Measurements from ENCODE around the gene SPP1. TPM values are rescaled to one million over a fixed set of nuclear protein-coding genes. Genes with fewer than 3 reads are reported as not detected.

SPP1 gene
- total RNA-seq, 4 donors from 2014 or later, result 1.0 to 16.7 (median 8.9) TPM

DNA sequence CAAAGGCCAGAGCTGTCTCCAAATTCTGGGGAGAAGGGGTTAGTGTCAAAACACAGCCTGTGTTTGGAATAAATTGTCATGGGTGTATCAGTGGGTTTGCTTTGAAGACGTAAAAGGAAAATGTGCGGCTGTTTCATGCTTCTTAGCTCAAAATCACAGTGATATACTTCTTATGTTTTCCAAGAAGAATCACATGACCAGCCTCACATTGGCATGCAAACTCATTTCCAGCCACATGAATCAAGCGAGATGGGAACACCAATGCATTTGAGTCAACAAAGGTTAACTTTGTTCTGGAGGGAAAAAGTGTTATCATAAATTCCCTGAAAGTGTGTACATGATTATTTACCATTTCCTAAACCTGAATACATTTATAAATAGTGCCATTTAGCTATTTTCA, 19.0 kb upstream of the SPP1 start:
- intact Hi-C loops (cut with DNase I), result no loop called here

DNA sequence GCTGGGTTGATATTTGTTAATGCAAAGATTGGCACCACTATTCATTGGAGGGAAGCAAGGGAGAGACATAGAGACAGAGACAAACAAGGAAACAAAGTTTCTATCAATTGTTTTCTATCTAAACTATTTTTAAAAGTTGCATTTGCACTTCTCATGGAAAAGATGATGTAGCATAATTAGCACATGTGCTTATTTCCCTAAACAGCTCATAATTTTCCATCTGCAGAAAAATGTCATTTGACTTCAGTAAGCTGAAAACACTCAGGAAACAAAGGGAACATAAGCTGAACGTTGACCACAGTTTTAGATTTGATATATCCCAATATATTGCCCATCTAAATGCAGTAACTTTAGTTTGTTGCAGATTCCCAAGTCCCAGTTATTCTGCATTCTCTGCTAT, 18.5 kb upstream of the SPP1 start:
- Histone ChIP-seq H3K27ac (no peak overlapping the region), H3K9me3 (no peaks in the 10 kb centered on the region), H3K4me3 (replicated peaks in 1 of 3) (no peak overlapping the region), H3K27me3 (no peaks in the 10 kb centered on the region), H3K36me3 (no peaks in the 10 kb centered on the region), H3K4me1 (no peaks in the 10 kb centered on the region)
- TF ChIP-seq POLR2A (IDR thresholded peaks at IDR 0.05), result no peak
- TF ChIP-seq, protein P1, sequence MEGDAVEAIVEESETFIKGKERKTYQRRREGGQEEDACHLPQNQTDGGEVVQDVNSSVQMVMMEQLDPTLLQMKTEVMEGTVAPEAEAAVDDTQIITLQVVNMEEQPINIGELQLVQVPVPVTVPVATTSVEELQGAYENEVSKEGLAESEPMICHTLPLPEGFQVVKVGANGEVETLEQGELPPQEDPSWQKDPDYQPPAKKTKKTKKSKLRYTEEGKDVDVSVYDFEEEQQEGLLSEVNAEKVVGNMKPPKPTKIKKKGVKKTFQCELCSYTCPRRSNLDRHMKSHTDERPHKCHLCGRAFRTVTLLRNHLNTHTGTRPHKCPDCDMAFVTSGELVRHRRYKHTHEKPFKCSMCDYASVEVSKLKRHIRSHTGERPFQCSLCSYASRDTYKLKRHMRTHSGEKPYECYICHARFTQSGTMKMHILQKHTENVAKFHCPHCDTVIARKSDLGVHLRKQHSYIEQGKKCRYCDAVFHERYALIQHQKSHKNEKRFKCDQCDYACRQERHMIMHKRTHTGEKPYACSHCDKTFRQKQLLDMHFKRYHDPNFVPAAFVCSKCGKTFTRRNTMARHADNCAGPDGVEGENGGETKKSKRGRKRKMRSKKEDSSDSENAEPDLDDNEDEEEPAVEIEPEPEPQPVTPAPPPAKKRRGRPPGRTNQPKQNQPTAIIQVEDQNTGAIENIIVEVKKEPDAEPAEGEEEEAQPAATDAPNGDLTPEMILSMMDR (IDR thresholded peaks at IDR 0.05), result no peak
- intact Hi-C loops (cut with DNase I), result no loop called here
- WGBS, 2 donors, result 53 to 65% methylated on average over 1 of the region's 1 CpG
- no peak for DNase-seq

More for the DNA sequence above, 19.0 kb upstream of the SPP1 start:
- no peaks in the 10 kb centered on the region for H3K4me1 ChIP-seq
- H3K27me3 ChIP-seq, result no peaks in the 10 kb centered on the region
- H3K27ac ChIP-seq, result no peak overlapping the region
- DNase-seq, result no peak
- WGBS, 2 donors, result 92 to 93% methylated on average over 3 of the region's 3 CpGs
- H3K4me3 ChIP-seq (replicated peaks in 1 of 3), result no peak overlapping the region
- TF ChIP-seq, protein P1 (IDR thresholded peaks at IDR 0.05), result no peak
- TF ChIP-seq POLR2A (IDR thresholded peaks at IDR 0.05), result no peak
- no peaks in the 10 kb centered on the region for H3K36me3 ChIP-seq
- no peaks in the 10 kb centered on the region for H3K9me3 ChIP-seq

DNA sequence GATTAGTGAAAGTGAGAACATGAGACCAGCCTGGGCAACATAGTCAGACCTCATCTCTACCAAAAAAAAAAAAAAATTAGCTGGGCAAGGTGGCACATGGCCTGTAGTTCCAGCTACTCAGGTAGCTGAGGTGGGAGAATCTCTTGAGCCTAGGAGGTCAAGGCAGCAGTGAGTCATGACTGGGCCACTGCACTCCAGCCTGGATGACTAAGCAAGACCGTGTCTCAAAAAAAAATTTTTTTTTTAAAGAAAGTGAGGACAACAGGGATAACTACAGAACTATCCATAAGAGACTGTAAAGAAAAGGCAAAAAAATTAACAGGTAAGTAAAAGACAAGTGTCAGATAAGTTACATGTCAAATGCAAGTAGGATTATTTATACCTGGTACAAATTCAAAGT, 13.5 kb upstream of the SPP1 start:
- Histone ChIP-seq H3K27ac (no peak overlapping the region), H3K27me3 (no peaks in the 10 kb centered on the region), H3K36me3 (no peaks in the 10 kb centered on the region), H3K4me1 (no peaks in the 10 kb centered on the region), H3K4me3 (replicated peaks in 1 of 3) (no peak overlapping the region), H3K9me3 (no peaks in the 10 kb centered on the region)
- intact Hi-C loops (cut with DNase I), result no loop called here
- DNase-seq, result peak; percentile 17 to 25
- 55 to 72% methylated on average over 1 of the region's 1 CpG for WGBS, 2 donors
- TF ChIP-seq POLR2A (IDR thresholded peaks at IDR 0.05), result no peak
- TF ChIP-seq, protein P1 (IDR thresholded peaks at IDR 0.05), result no peak

DNA sequence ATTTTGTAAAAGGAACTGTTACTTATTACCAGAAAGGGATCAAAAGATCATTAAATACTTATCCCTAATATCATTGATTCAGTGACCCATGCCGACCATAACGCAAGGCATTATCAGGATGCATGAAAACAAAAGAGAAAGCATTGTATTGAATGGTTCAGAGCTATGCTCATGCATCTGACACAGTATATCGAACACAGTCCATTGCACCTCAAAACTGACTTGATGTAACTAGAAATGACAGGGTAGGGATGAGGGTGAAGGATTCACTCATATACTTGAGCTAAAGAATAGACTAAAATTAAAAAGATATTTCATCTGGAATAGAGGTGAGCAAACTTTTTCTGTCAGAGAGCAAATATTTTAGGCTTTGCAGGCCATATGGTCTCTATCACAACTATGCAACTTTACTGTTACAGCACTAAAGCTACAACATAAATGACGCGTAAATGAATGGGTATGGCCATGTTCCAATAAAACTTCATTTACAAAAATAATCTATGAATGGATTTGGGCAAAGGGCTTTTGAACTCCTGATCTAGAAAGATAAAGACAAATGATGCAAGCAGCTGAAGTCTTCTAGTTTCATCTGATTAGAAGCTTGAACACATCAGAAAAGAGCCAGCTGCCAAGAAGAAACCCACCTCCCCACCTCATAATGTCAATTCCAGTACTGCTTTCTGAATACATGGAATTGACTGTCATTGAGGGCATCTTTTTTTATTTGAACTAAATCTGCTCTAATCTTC, 12.9 kb upstream of the SPP1 start:
- DNase-seq, result no peak
- intact Hi-C loops (cut with DNase I), result no loop called here
- TF ChIP-seq, protein P1 (IDR thresholded peaks at IDR 0.05), result no peak
- TF ChIP-seq POLR2A (IDR thresholded peaks at IDR 0.05), result no peak
- H3K9me3 ChIP-seq, result no peaks in the 10 kb centered on the region
- no peak overlapping the region for H3K4me3 ChIP-seq (replicated peaks in 1 of 3)
- H3K36me3 ChIP-seq, result no peaks in the 10 kb centered on the region
- H3K27me3 ChIP-seq, result no peaks in the 10 kb centered on the region
- H3K4me1 ChIP-seq, result no peaks in the 10 kb centered on the region
- 87 to 90% methylated on average over 5 of the region's 5 CpGs for WGBS, 2 donors
- H3K27ac ChIP-seq, result no peak overlapping the region

DNA sequence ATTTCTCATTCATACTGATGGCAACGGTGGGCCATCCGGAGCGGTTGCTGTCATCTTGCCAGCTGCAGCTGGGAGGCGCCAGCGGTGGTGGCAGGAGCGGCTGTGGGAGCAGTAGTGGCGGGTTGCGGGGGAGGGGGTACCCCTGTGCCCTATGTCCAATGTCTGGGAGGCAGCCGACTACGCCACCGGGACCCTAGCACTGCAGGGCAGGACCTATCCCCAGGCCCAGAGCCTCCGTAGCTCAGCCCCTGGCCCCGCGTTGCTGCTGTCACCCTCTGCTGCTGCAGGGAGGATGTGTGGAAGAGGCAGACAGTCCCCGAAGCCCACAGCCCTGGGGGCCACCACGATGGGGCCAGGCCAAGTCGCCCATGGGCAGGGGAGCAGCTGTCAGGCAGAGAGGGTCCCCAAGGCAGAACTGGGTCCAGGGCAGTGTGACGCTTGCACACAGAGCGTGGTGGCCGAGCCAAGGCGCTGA, 10.0 kb upstream of the SPP1 start:
- no peak for DNase-seq
- TF ChIP-seq, protein P1 (IDR thresholded peaks at IDR 0.05), result no peak
- no peak for TF ChIP-seq POLR2A (IDR thresholded peaks at IDR 0.05)
- Histone ChIP-seq H3K27ac (no peak overlapping the region), H3K27me3 (no peaks in the 10 kb centered on the region), H3K9me3 (no peaks in the 10 kb centered on the region), H3K4me3 (replicated peaks in 1 of 3) (no peak overlapping the region), H3K36me3 (no peaks in the 10 kb centered on the region), H3K4me1 (no peaks in the 10 kb centered on the region)
- WGBS, 2 donors, result 89 to 95% methylated on average over 9 to 19 of the region's 21 CpGs
- intact Hi-C loops (cut with DNase I), result no loop called here

Data from thyroid gland (tissue), 4 donors.